Measurements from ENCODE around the gene CLTB. TPM values are rescaled to one million over a fixed set of nuclear protein-coding genes. Genes with fewer than 3 reads are reported as not detected.

The CLTB gene
- total and polyA plus RNA-seq, 2 of the 13 experiments (the other 11 are each of a cell fraction or from before 2014, with no cell fraction given): 23.3 to 33.8 TPM

GRCh38 chr5:176415952-176416924, at the start of gene CLTB (continued):
- TF ChIP-seq ZNF260 (CRISPR knock-in tag; IDR thresholded peaks at IDR 0.05; ENCODE audit: borderline replicate concordance, low read depth) (no peak), JARID2 (CRISPR knock-in tag; IDR thresholded peaks at IDR 0.05; ENCODE audit: insufficient replicate concordance) (no peak), ZSCAN12 (CRISPR knock-in tag; IDR thresholded peaks at IDR 0.05) (no peak), ZUFSP (CRISPR knock-in tag; IDR thresholded peaks at IDR 0.05; ENCODE audit: borderline replicate concordance) (no peak), NFE2L2 (IDR thresholded peaks at IDR 0.05; ENCODE audit: low read length) (no peak), NCOA2 (CRISPR knock-in tag; IDR thresholded peaks at IDR 0.05) (peak; percentile 30; the same call in 1 of the 2 replicates), LCORL (IDR thresholded peaks at IDR 0.05) (no peak), LCORL (CRISPR knock-in tag; IDR thresholded peaks at IDR 0.05) (peak; percentile 75), HMGXB3 (CRISPR knock-in tag; IDR thresholded peaks at IDR 0.05; ENCODE audit: borderline replicate concordance) (no peak), PHB2 (IDR thresholded peaks at IDR 0.05; ENCODE audit: partially characterized antibody) (no peak), ZBTB8A (CRISPR knock-in tag; IDR thresholded peaks at IDR 0.05; ENCODE audit: borderline replicate concordance, low read depth) (no peak), KDM5B (CRISPR knock-in tag; IDR thresholded peaks at IDR 0.05; ENCODE audit: borderline replicate concordance) (peak; percentile 70), ZNF142 (CRISPR knock-in tag; IDR thresholded peaks at IDR 0.05) (0 out of 2 replicates have a peak, but pooled peaks have one; percentile 55), ZNF20 (CRISPR knock-in tag; IDR thresholded peaks at IDR 0.05) (no peak), SMAD3 (CRISPR knock-in tag; IDR thresholded peaks at IDR 0.05) (0 out of 2 replicates have a peak, but pooled peaks have one; percentile 25), ZSCAN22 (CRISPR knock-in tag; IDR thresholded peaks at IDR 0.05) (no peak), ZNF33B (CRISPR knock-in tag; IDR thresholded peaks at IDR 0.05) (no peak; the same call in 1 of the 2 replicates)

Measured in HepG2 (cell line).